ENCODE results near the gene TALDO1.

GRCh38 chr11:745428-745827 lies 1.8 kb upstream of the TALDO1 start:
- TF ChIP-seq TEAD4 (IDR thresholded peaks at IDR 0.05) (no peak), TCF12 (IDR thresholded peaks at IDR 0.05; ENCODE audit: low read depth) (no peak), FOXM1 (IDR thresholded peaks at IDR 0.05; ENCODE audit: borderline replicate concordance, low read depth) (no peak), REST (IDR thresholded peaks at IDR 0.05; ENCODE audit: low read depth) (no peak), EP300 (IDR thresholded peaks at IDR 0.05; ENCODE audit: borderline replicate concordance) (no peak), RAD21 (IDR thresholded peaks at IDR 0.05; ENCODE audit: low read depth) (no peak)

All from Ishikawa (cell line).